NCI-H1694 treated with DMSO at 0.1 percent for 48 hours (cell line): ENCODE results near the gene NFKBIB.
"Not testable (repeated sequence)": the region's sequence is repeated elsewhere in the genome, so short reads cannot be mapped to it uniquely, and the experiment has no call there.

ENCODE experiments used
- DNase-seq: peaks from one replicate; lab custom pipeline; 2025; lab: John Stamatoyannopoulos, UW

NFKBIB gene

GRCh38 chr19:38875656-38876395 lies 23.9 kb upstream of the NFKBIB start:
- DNase-seq: no peak

GRCh38 chr19:38877781-38878574 lies 21.8 kb upstream of the NFKBIB start, which contains the start of gene RINL:
RINL (minus strand) TSS chr19:38878275; CDS start chr19:38876742, 1,533 bp downstream.
- DNase-seq: no peak

GRCh38 chr19:38878575-38879399 lies 21.0 kb upstream of the NFKBIB start:
- no peak for DNase-seq

GRCh38 chr19:38879400-38879751 lies 20.4 kb upstream of the NFKBIB start:
- DNase-seq: no peak

- DNase-seq: no peak
Observed at GRCh38 chr19:38880076-38880881, 19.5 kb upstream of the NFKBIB start.

- no peak for DNase-seq
Observed at GRCh38 chr19:38880882-38881609, 18.7 kb upstream of the NFKBIB start.

- DNase-seq: no peak
Observed at GRCh38 chr19:38883286-38883685, 16.5 kb upstream of the NFKBIB start.

GRCh38 chr19:38884691-38885090 lies 15.1 kb upstream of the NFKBIB start:
- not testable (repeated sequence) for DNase-seq

GRCh38 chr19:38888876-38889275 lies 10.9 kb upstream of the NFKBIB start:
- DNase-seq: no peak

- no peak for DNase-seq
Observed at GRCh38 chr19:38889803-38890202, 10.0 kb upstream of the NFKBIB start.

- DNase-seq: no peak
Observed at GRCh38 chr19:38890686-38891085, 9.1 kb upstream of the NFKBIB start.

- no peak for DNase-seq
Observed at GRCh38 chr19:38891771-38892170, 8.0 kb upstream of the NFKBIB start.

- DNase-seq: no peak
Observed at GRCh38 chr19:38892841-38893240, 6.9 kb upstream of the NFKBIB start.

GRCh38 chr19:38893341-38893771 lies 6.4 kb upstream of the NFKBIB start:
- DNase-seq: no peak

GRCh38 chr19:38894968-38895367 lies 4.8 kb upstream of the NFKBIB start:
- no peak for DNase-seq

- no peak for DNase-seq
Observed at GRCh38 chr19:38898788-38899446, 852 bp upstream of the NFKBIB start.

- DNase-seq: no peak
Observed at GRCh38 chr19:38900202-38900629, 447 bp downstream of the NFKBIB start.

GRCh38 chr19:38900743-38901190 lies 998 bp downstream of the NFKBIB start:
- DNase-seq: no peak

- no peak for DNase-seq
Observed at GRCh38 chr19:38901683-38902082, 1.9 kb downstream of the NFKBIB start.
